GM20431 (cell line): ENCODE results near the gene ZXDC.

Experiments used
- in situ Hi-C: fragments of 300-500 bp; cut with MseI, MboI; formaldehyde crosslinking; loops from one replicate; pipeline ENCODE4 v1.15.0; 2020; ENCODE audit warnings: low sequenced_read_pairs; ENCODE audit not compliant: unreplicated experiment

Gene ZXDC

DNA sequence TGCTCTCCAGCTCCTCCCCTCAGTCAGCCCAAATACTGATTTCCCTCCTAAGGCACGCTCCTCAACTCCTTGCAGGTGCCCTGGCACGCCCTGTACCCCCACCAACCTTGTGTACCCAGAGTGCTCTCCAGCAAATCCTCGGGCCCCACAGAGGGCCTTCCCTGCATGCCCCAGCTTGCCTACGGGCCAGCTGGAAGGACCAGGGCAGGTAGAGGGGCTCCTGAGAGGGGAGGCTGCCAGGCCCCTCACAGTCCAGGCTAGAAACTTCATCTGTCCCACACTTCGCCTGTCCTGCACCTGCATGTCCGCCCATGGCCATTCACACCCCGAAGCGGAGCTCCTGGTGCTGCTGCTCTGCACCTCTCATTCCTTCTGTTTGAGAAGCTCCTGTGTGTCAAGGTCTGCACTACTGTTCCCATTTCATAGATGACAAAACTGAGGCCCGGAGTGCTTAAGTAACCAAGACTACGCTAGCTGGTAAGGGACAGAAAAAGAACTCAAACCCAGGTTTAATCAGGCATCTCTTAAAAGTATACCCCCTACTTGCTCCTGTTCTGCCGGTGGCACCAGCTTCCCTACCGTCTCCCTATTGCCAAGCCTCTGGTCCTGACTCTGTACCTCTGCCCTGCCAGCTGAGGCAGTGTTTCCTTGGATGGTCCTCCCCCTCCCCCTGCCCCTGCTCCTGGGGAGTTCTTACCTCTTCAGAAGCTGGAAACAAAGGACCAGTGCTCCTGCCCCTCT lies 35.6 kb downstream of the ZXDC start:
- in situ Hi-C loops = no loop called here

- in situ Hi-C loops = no loop called here
These were observed 36.2 kb downstream of the ZXDC start for GRCh38 chr3:126439346-126439967.

GRCh38 chr3:126438746-126439145 lies 36.9 kb downstream of the ZXDC start:
- in situ Hi-C loops = no loop called here

DNA sequence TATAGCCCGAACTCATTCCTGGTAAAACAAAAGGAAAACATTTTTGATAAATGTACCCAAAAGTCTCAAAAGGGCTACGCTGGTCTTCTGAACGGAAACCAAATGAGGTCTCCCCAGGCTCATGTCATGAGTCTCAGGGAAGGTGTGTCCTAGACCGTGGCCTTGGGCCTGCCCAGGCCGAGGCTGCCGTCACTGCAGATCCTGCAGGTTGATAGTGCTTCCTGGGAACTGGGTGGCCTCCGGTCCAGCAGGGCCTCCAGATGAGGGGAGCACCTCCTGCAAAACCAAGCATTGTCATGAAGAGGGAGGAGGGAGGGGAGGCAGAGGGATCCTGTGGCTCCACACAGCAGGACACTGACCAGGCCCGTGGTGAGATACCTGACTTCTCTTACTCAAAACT lies 37.5 kb downstream of the ZXDC start:
- in situ Hi-C loops = no loop called here

DNA sequence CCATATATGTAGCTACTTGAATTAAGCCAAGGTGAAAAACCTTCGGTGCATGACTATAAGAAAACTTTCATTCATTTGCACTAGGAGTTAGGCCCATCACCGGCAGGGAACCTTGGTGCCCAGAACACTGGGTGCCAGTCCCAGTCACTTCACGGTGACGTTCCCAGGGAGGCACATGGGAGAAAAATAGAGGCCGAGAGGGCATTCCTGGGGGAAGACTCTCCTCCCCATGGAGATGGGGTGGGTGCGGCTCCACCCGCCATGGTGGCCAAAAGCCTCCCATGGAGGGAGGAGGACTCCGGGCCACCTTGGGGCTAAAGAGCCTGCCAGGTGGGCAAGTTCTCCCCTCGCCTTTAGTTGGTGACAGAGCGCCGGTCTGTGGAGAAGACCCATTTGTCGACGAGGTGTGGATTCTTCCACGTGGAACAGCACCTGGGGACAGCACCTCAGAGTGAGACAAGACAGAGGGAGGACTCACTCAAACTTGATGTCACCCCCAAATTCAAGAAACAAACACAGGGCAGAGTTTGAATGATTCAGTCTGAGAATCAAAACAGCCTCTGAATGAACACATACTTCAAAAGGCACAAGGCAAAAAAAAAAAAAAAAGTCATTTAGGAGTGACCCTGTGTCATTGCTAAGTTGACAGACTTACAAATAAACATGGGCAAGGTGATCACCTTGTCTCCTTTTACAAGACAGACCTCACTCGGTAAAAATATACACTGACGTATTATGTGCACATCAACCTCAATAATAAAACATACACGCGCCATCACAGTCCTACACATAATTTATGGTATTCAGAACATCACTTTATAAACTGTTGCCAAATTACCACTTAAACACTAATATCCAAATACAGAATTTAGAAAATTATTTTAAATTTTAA lies 38.6 kb downstream of the ZXDC start:
- in situ Hi-C loops = no loop called here

DNA sequence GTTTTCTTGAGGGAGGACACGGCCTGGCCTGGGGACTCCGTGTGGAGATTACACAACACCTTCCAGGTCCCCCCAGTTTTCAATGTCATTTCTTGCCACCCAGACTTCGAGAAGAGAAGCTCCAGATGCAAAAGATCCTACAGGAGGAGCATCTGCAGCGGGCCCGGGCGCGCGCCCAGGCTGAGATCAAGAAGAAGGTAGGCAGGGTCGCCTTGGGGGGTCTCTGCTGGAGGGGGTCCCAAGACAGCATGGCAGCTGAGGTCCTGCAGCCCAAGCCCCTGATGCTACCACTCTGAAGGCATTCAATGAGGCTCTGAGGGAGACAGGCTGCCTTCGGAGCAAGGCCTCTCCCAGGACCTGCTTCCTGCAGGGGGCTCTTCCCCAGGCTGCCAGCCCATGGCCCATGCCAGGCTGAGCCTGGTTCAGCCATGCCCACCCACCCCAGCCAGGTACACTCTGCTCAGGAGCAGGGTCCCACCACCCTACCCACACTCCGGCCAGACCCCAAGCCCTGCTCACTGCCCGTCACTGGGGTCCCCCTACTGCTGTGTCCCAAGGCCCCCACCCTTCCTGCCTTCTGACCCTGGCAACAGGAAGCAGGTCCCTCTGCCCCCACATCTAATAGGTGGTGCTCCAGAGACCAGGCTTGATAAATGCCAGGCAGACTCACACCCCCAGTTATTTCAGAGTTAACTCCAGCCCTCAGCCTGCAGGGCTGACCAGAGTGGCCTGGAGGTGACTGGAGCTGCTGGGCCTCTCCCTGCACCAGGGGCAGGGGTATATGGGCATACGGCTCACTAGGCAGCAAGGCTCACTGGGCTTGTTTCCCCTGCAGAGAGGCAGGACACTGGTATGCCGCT lies 40.0 kb downstream of the ZXDC start:
- in situ Hi-C loops = no loop called here

- in situ Hi-C loops = no loop called here
These were observed 40.7 kb downstream of the ZXDC start for GRCh38 chr3:126434931-126435411.

DNA sequence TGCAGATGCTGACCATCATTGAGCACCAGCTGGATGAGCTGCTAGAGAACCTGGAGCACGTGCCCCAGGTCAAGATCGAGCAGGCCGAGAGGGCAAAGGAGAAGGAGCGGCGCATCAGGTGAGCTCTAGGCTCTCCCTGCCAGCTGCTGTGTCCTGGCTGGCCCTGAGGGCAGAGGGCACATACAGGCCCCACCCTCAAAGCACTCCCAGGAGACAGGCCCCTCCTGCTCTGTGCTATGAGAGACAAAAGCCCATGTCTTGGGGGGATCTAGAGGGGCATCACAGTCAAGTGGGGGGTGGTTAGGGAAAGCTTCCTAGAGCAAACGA lies 41.5 kb downstream of the ZXDC start:
- in situ Hi-C loops = no loop called here

DNA sequence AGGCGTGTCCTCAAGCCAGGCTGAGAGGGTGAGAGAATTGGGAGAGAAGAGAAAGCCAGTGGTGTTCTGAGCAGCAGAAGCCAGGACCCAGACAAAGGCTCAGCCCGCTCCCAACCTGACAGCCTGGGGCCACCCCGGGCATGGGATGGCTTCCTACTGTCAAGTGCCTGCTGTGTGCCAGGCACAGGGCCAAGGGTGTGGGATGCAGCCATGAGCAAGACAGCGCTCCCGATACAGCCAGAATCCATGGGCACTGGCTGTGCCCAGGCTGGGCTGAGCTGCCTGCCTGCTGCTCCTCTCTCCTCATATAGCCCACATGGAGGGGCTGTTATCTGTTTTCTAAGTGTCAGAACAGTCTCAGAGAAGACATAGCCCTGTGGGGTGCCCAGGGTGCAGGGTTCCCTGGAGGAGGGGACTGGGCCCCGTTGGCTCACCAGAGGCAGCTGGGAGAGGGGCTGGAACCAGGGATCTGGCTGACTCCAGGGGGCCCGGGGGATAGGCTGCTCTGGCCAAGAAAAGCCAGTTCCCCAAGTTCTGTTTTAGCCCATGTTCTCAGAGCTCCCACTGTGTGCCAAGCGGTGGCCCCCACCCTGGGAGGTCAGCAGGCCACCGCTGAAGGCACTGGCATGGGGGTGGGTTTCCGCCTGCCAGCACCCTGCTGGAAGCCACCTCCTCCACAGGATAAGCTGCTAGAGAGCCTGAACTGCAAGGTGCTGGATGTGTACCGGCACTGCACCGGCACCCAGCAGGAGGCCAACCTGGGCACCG lies 42.0 kb downstream of the ZXDC start:
- in situ Hi-C loops = no loop called here

GRCh38 chr3:126433105-126433430 lies 42.6 kb downstream of the ZXDC start:
- in situ Hi-C loops = no loop called here

GRCh38 chr3:126432361-126433104 lies 43.2 kb downstream of the ZXDC start:
- in situ Hi-C loops = no loop called here

DNA sequence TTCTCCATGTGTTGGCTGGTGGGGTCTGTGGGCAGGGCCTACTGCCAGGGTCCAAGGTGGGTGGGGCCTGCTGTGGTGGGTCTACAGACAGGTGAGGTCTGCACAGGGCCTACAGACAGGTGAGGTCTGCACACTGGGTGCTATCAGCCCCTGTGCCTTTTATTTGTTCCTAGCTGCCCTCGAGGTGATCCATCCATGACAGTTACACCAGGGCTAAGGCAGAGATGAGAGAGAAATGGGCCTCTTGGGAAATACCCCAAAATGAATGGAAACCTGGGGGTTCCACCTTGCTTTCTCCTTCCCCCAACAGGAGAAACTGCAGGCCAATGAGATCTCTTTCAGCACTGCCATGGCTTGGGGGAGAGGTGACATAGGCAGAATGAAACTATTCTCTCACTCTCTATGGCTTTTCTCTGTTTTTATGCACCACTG lies 44.6 kb downstream of the ZXDC start:
- in situ Hi-C loops = no loop called here

- in situ Hi-C loops = no loop called here
These were observed 50.9 kb downstream of the ZXDC start for GRCh38 chr3:126424751-126425150.

DNA sequence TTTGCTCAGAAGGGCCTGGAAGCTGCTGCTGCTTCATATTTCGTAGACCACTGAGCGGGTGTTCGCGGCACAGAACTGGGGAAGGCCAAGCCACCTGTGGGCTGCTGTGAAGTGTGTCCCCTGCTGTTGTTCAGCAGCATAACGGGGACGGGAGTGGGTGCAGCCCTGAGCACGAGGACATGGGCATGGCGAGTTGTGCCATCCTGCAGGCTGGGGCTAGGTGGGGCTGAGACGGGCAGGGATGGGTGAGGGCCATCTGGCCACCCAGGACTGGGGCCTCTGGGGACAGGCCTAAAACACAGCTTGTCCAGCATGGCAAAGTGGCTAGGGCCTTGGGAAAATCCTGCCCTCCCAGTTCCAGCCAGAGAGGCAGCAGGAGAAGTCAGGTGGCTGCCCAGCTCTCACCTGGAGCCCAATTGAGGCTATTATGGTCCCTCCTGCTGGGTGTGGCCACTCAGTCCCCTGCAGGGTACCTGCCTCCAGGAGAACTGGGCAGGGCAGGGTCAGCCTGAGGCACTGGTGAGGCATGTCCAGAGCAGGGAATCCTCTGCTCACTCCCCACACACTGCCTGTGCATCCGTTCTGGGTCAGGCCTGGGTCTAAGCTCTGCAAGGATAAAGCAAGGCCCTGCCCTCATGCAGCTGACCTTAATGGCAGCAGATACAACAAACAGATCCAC lies 51.5 kb downstream of the ZXDC start:
- in situ Hi-C loops = no loop called here

- in situ Hi-C loops = no loop called here
These were observed 52.3 kb downstream of the ZXDC start for GRCh38 chr3:126423191-126424038.

- in situ Hi-C loops = no loop called here
These were observed 53.1 kb downstream of the ZXDC start for GRCh38 chr3:126422571-126423091.

DNA sequence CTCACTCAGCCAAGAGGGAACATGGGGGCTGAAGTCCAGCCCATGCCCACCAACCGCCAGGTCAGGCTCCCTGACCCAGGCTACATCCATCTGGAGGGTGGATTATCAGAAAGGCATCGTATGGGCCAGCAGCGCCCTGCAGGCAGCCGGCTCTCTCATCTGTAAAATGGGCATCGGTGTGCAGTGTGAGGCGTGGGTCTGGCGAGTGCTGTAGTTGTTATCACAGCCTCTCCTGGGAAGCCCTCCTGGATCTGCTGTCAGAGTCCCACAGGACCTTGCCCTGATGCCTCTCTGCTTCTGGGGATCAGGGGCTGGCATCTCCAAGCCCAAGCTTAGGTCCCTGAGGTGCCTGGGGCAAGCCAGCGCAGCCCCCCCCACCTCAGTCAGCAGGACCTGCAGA lies 53.6 kb downstream of the ZXDC start:
- in situ Hi-C loops = no loop called here
